Astrocyte (in vitro differentiated cells and primary cell): ENCODE results near the gene DSCAM. TPM values are rescaled to one million over a fixed set of nuclear protein-coding genes. Genes with fewer than 3 reads are reported as not detected.

Experiments
- DNase-seq: peaks from one replicate; pipeline ENCODE4 v3.0.0-alpha.2; 2010; ENCODE audit warnings: low read depth
- FAIRE-seq: peaks from 2 replicates; lab custom pipeline; 2011; peaks lifted over from hg19 to GRCh38; lab: Jason Lieb, UNC
- H2AFZ ChIP-seq: 2 replicates; pipeline ENCODE4 v1.6.0; 2012; ENCODE audit warnings: low read depth, low read length, inconsistent platforms
- H3K27ac ChIP-seq: 2 replicates; pipeline ENCODE4 v1.5.1; 2011; ENCODE audit warnings: low read depth, low read length, inconsistent platforms
- H3K27me3 ChIP-seq: 2 replicates; pipeline ENCODE4 v1.6.0; 2011; ENCODE audit warnings: low read length, inconsistent platforms; ENCODE audit not compliant: insufficient read depth
- H3K36me3 ChIP-seq: 2 replicates; pipeline ENCODE4 v1.5.1; 2011; ENCODE audit warnings: low read length, inconsistent platforms; ENCODE audit not compliant: insufficient read depth
- H3K4me1 ChIP-seq: 2 replicates; pipeline ENCODE4 v1.5.1; 2011; ENCODE audit warnings: low read length, inconsistent platforms; ENCODE audit not compliant: insufficient read depth
- H3K4me2 ChIP-seq: 2 replicates; pipeline ENCODE4 v1.6.0; 2012; ENCODE audit warnings: low read length, inconsistent platforms
- H3K4me3 ChIP-seq: 2 replicates; pipeline ENCODE4 v1.5.1; 2011; ENCODE audit warnings: low read depth, mild to moderate bottlenecking, low read length, inconsistent platforms; ENCODE audit not compliant: insufficient read depth
- H3K79me2 ChIP-seq: 2 replicates; pipeline ENCODE4 v1.6.0; 2012; ENCODE audit warnings: mild to moderate bottlenecking, low read length, inconsistent platforms; ENCODE audit not compliant: insufficient read depth
- H3K9ac ChIP-seq: 2 replicates; pipeline ENCODE4 v1.6.0; 2012; ENCODE audit warnings: mild to moderate bottlenecking, low read length, inconsistent platforms
- H3K9me3 ChIP-seq: 2 replicates; pipeline ENCODE4 v1.5.1; 2012; ENCODE audit warnings: low read depth, mild to moderate bottlenecking, low read length, inconsistent platforms; ENCODE audit not compliant: insufficient read depth
- H4K20me1 ChIP-seq: 2 replicates; pipeline ENCODE4 v1.6.0; 2012; ENCODE audit warnings: low read length, inconsistent platforms; ENCODE audit not compliant: insufficient read depth
- H3K27ac Mint-ChIP-seq: one replicate; pipeline ENCODE4 v1.8.0; 2021; ENCODE audit warnings: mild to moderate bottlenecking, mixed read lengths; ENCODE audit not compliant: unreplicated experiment
- H3K27me3 Mint-ChIP-seq: one replicate; pipeline ENCODE4 v1.8.0; 2021; ENCODE audit warnings: low read depth, mixed read lengths; ENCODE audit not compliant: unreplicated experiment
- H3K36me3 Mint-ChIP-seq: one replicate; pipeline ENCODE4 v1.8.0; 2021; ENCODE audit warnings: low read depth, mixed read lengths; ENCODE audit not compliant: unreplicated experiment
- H3K4me1 Mint-ChIP-seq: one replicate; pipeline ENCODE4 v1.8.0; 2021; ENCODE audit warnings: low read depth, mixed read lengths; ENCODE audit not compliant: unreplicated experiment
- H3K4me3 Mint-ChIP-seq: one replicate; pipeline ENCODE4 v1.8.0; 2021; ENCODE audit warnings: mild to moderate bottlenecking, moderate library complexity, mixed read lengths; ENCODE audit not compliant: unreplicated experiment
- H3K9me3 Mint-ChIP-seq: one replicate; pipeline ENCODE4 v1.8.0; 2021; ENCODE audit warnings: mild to moderate bottlenecking, mixed read lengths; ENCODE audit not compliant: unreplicated experiment
- CTCF ChIP-seq: IDR thresholded peaks from 2 replicates; pipeline ENCODE4 v1.5.1; 2011; ENCODE audit warnings: low read depth, mild to moderate bottlenecking, inconsistent platforms, low read length, moderate library complexity; ENCODE audit not compliant: insufficient read depth
- EZH2 ChIP-seq: IDR thresholded peaks from 2 replicates; pipeline ENCODE4 v1.6.1; 2012; ENCODE audit warnings: mild to moderate bottlenecking, low read length, inconsistent platforms; ENCODE audit not compliant: insufficient read depth
- microRNA-seq: library from miRNA; unstranded; fragments of <30 nt; microRNA quantifications from one replicate; pipeline ENCODE4 v1.2.0, GENCODE V29; 2020
- total RNA-seq: library from RNA; stranded (reverse); gene quantifications from 2 replicates; pipeline ENCODE4 v1.2.1, GENCODE V29; 2021

DSCAM gene
- total RNA-seq, 1 donor from 2014 or later = 0.18 TPM

- Mint-ChIP-seq H3K4me1 (no peaks in the 10 kb centered on the region), H3K27ac (no peak overlapping the region), H3K27me3 (peaks cover 8% of the 10 kb centered on the region), H3K4me3 (no peak overlapping the region), H3K9me3 (peaks cover 8% of the 10 kb centered on the region), H3K36me3 (no peaks in the 10 kb centered on the region)
- Histone ChIP-seq H3K27ac (no peak overlapping the region), H3K4me3 (no peak overlapping the region), H4K20me1 (no peaks in the 10 kb centered on the region), H2AFZ (no peak overlapping the region), H3K9me3 (no peaks in the 10 kb centered on the region), H3K36me3 (no peaks in the 10 kb centered on the region), H3K79me2 (no peaks in the 10 kb centered on the region), H3K27me3 (no peaks in the 10 kb centered on the region), H3K9ac (no peak overlapping the region), H3K4me2 (no peak overlapping the region), H3K4me1 (no peaks in the 10 kb centered on the region)
- DNase-seq (no peak), FAIRE-seq (no peak)
- TF ChIP-seq EZH2 = no peak
- no peak for TF ChIP-seq CTCF
Measured at GRCh38 chr21:39966786-39967185, 880.2 kb downstream of the DSCAM start.

DNA sequence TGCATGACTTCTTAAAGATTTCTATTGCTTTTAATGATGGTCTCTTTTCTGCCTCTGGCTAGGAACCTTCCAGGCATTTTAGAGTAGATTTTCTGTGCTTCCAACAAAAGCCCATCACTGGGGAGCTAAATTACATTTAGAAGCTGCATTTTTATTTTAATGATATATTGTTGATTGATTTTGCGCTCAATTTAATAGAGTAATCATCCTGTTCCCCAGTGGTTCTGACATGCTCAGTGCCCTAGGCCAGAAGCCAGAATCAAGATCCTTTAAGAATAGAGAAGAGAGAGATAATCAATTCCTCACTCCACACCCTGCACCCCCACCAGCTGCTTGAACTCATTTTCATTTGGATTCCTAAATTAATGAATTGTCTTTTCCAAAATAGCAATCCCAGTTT is 881.9 kb downstream of the DSCAM start:
- no peak overlapping the region for H2AFZ ChIP-seq
- no peaks in the 10 kb centered on the region for H3K79me2 ChIP-seq
- H3K27me3 ChIP-seq = no peaks in the 10 kb centered on the region
- H3K9me3 ChIP-seq = no peaks in the 10 kb centered on the region
- no peak overlapping the region for H3K4me3 ChIP-seq
- H3K4me2 ChIP-seq = no peak overlapping the region
- no peak overlapping the region for H3K4me3 Mint-ChIP-seq
- no peak for FAIRE-seq
- peaks cover 8% of the 10 kb centered on the region for H3K9me3 Mint-ChIP-seq
- H3K4me1 Mint-ChIP-seq = no peaks in the 10 kb centered on the region
- no peak overlapping the region for H3K27ac Mint-ChIP-seq
- no peaks in the 10 kb centered on the region for H4K20me1 ChIP-seq
- DNase-seq = no peak
- H3K4me1 ChIP-seq = no peaks in the 10 kb centered on the region
- TF ChIP-seq EZH2 (no peak), CTCF (no peak)
- H3K36me3 Mint-ChIP-seq = no peaks in the 10 kb centered on the region
- H3K9ac ChIP-seq = no peak overlapping the region
- no peaks in the 10 kb centered on the region for H3K36me3 ChIP-seq
- H3K27me3 Mint-ChIP-seq = peaks cover 8% of the 10 kb centered on the region
- no peak overlapping the region for H3K27ac ChIP-seq

- Mint-ChIP-seq H3K27ac (no peak overlapping the region), H3K9me3 (peaks cover 8% of the 10 kb centered on the region)
- no peak for FAIRE-seq
Measured at GRCh38 chr21:39961251-39961650, 885.7 kb downstream of the DSCAM start.

More at GRCh38 chr21:39961251-39961650, 885.7 kb downstream of the DSCAM start:
- H3K36me3 Mint-ChIP-seq = no peaks in the 10 kb centered on the region
- H3K9ac ChIP-seq = no peak overlapping the region
- peak; percentile 48 for DNase-seq
- no peaks in the 10 kb centered on the region for H4K20me1 ChIP-seq
- no peak overlapping the region for H3K27ac ChIP-seq
- H3K27me3 ChIP-seq = no peaks in the 10 kb centered on the region
- peaks cover 6% of the 10 kb centered on the region for H3K27me3 Mint-ChIP-seq
- H3K9me3 ChIP-seq = no peaks in the 10 kb centered on the region
- no peak overlapping the region for H3K4me2 ChIP-seq
- H3K4me3 ChIP-seq = no peak overlapping the region
- no peak overlapping the region for H2AFZ ChIP-seq
- H3K4me3 Mint-ChIP-seq = no peak overlapping the region
- H3K4me1 Mint-ChIP-seq = no peaks in the 10 kb centered on the region
- no peak for TF ChIP-seq EZH2
- TF ChIP-seq CTCF = no peak
- no peaks in the 10 kb centered on the region for H3K4me1 ChIP-seq
- no peaks in the 10 kb centered on the region for H3K36me3 ChIP-seq
- no peaks in the 10 kb centered on the region for H3K79me2 ChIP-seq

Small RNA genes within 50 kb of the gene (microRNA-seq; reads per million reads assigned to microRNA genes)
- not detected for gene MIR4760
